Stomach (tissue), 4 donors: ENCODE measurements around the gene TGM4.

ENCODE experiments used
- POLR2A ChIP-seq, 4 donors: fragments of 450-650 bp; IDR thresholded peaks; one replicate each; pipeline ENCODE4 v1.6.1; 2016; ENCODE audit warnings: antibody characterized with exemption in 4 of 4, control low read depth in 2 of 4, mild to moderate bottlenecking in 1 of 4, moderate library complexity in 1 of 4
- POLR2AphosphoS5 ChIP-seq, 3 donors: sonication (generic); formaldehyde crosslinking; IDR thresholded peaks; one replicate each; pipeline ENCODE4 v1.6.1; 2016; ENCODE audit warnings: antibody characterized with exemption in 3 of 3
- TF ChIP-seq, protein P1 (sequence below), 7 experiments: fragments of 450-650 bp in 4 of 7; fragments of 200-600 bp in 3 of 7; sonication (generic) in 3 of 7; IDR thresholded peaks; one replicate each; pipeline ENCODE4 v1.5.1; 2016 to 2019; ENCODE audit warnings: antibody characterized with exemption in 7 of 7, control low read depth in 2 of 7, mild to moderate bottlenecking in 1 of 7

DNA sequence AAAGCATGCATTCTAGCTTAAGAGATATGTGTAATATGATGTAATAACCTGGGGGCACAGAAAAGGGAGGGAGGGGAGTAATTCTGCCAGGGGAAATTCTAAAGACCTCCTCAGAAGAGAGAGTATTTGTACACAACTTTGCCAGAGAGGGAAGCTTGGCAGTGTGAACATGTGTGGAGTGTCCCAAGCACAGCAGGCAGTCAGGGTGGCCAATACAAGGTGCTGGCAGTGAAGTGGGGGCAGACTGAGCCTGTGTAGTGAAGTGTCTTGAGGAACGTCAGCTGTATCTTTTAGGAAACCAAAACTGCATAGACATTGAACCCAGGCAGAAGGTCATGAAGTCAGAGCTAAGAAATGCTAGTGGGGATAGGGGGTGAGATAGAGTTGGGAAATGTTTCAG is 42.4 kb upstream of the TGM4 start:
- TF ChIP-seq, protein P1, sequence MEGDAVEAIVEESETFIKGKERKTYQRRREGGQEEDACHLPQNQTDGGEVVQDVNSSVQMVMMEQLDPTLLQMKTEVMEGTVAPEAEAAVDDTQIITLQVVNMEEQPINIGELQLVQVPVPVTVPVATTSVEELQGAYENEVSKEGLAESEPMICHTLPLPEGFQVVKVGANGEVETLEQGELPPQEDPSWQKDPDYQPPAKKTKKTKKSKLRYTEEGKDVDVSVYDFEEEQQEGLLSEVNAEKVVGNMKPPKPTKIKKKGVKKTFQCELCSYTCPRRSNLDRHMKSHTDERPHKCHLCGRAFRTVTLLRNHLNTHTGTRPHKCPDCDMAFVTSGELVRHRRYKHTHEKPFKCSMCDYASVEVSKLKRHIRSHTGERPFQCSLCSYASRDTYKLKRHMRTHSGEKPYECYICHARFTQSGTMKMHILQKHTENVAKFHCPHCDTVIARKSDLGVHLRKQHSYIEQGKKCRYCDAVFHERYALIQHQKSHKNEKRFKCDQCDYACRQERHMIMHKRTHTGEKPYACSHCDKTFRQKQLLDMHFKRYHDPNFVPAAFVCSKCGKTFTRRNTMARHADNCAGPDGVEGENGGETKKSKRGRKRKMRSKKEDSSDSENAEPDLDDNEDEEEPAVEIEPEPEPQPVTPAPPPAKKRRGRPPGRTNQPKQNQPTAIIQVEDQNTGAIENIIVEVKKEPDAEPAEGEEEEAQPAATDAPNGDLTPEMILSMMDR (IDR thresholded peaks at IDR 0.05), result no peak
- no peak for TF ChIP-seq POLR2AphosphoS5 (IDR thresholded peaks at IDR 0.05)
- no peak for TF ChIP-seq POLR2A (IDR thresholded peaks at IDR 0.05)
